HG03196 (cell line): ENCODE data around the gene ANKRD11.

Experiments used
- ATAC-seq: cut with Tn5 transposase; IDR thresholded peaks from one replicate; pipeline ENCODE4 v1.9.1; 2021; ENCODE audit not compliant: unreplicated experiment

The ANKRD11 gene

GRCh38 chr16:89507214-89507833 lies 17.0 kb upstream of the ANKRD11 start:
- ATAC-seq, result peak; percentile 18

- ATAC-seq, result no peak
These were observed 16.4 kb upstream of the ANKRD11 start for GRCh38 chr16:89506791-89507191.

GRCh38 chr16:89506113-89506504 lies 15.7 kb upstream of the ANKRD11 start:
- no peak for ATAC-seq

- ATAC-seq, result peak; percentile 35
These were observed 15.1 kb upstream of the ANKRD11 start for GRCh38 chr16:89505204-89506112.

- ATAC-seq, result no peak
These were observed 13.7 kb upstream of the ANKRD11 start for GRCh38 chr16:89504091-89504490.

- no peak for ATAC-seq
These were observed 11.9 kb upstream of the ANKRD11 start for GRCh38 chr16:89502081-89502843.

- ATAC-seq, result no peak
These were observed 9.4 kb upstream of the ANKRD11 start for GRCh38 chr16:89499767-89500166.

- ATAC-seq, result no peak
These were observed 8.5 kb upstream of the ANKRD11 start for GRCh38 chr16:89498839-89499238.

- ATAC-seq, result no peak
These were observed 4.8 kb upstream of the ANKRD11 start for GRCh38 chr16:89495121-89495520.

GRCh38 chr16:89493776-89494175 lies 3.4 kb upstream of the ANKRD11 start:
- ATAC-seq, result no peak

GRCh38 chr16:89491974-89492687 lies 1.8 kb upstream of the ANKRD11 start:
- no peak for ATAC-seq

- no peak for ATAC-seq
These were observed 993 bp upstream of the ANKRD11 start for GRCh38 chr16:89491238-89491869.

GRCh38 chr16:89489898-89490438 lies 393 bp downstream of the ANKRD11 start:
- ATAC-seq, result no peak

GRCh38 chr16:89489040-89489897 lies 1.1 kb downstream of the ANKRD11 start:
- peak; percentile 27 for ATAC-seq

GRCh38 chr16:89485701-89486246 lies 4.6 kb downstream of the ANKRD11 start:
- no peak for ATAC-seq

GRCh38 chr16:89484923-89485679 lies 5.3 kb downstream of the ANKRD11 start:
- no peak for ATAC-seq

GRCh38 chr16:89484041-89484501 lies 6.3 kb downstream of the ANKRD11 start:
- no peak for ATAC-seq

- no peak for ATAC-seq
These were observed 7.5 kb downstream of the ANKRD11 start for GRCh38 chr16:89482817-89483205.
